ENCODE data around the gene EEF1G. TPM values are rescaled to one million over a fixed set of nuclear protein-coding genes. Genes with fewer than 3 reads are reported as not detected.

EEF1G gene
- total and polyA plus RNA-seq, 2 of the 13 experiments (the other 11 are each of a cell fraction or from before 2014, with no cell fraction given) = 1,787 to 2,144 TPM

GRCh38 chr11:62573006-62573591 is 592 bp downstream of the EEF1G start (continued):
- 0 out of 2 replicates have a peak, but pooled peaks have one; percentile 26 for TF ChIP-seq DNMT1 (CRISPR knock-in tag; IDR thresholded peaks at IDR 0.05)
- no peak for TF ChIP-seq ARNT2 (CRISPR knock-in tag; IDR thresholded peaks at IDR 0.05; ENCODE audit: low read depth)
- TF ChIP-seq ZNF639 (CRISPR knock-in tag; conservative IDR thresholded peaks at IDR 0.05) = no peak

GRCh38 chr11:62572431-62572830 is 1.3 kb downstream of the EEF1G start:
- Histone ChIP-seq H3K9me3 (ENCODE audit: low read length) (no peaks in the 10 kb centered on the region), H3K36me3 (replicated peaks in 1 of 2; ENCODE audit: control insufficient read depth in 1 of 2, insufficient read depth in 2 of 2, low read length in 2 of 2) (peaks cover 15 to 54% of the 10 kb centered on the region in 2 experiments), H2AFZ (ENCODE audit: low read length) (no peak overlapping the region), H4K20me1 (ENCODE audit: insufficient read depth, low read length) (peaks cover 8% of the 10 kb centered on the region; the same call in 1 of the 2 replicates), H3K27ac (ENCODE audit: extremely low read length, insufficient read depth, low read length) (peak overlapping the region; percentile 77), H3K9ac (ENCODE audit: insufficient read depth, low read depth, low read length) (peak overlapping the region; percentile 92), H3K4me3 (replicated peaks in 1 of 3; ENCODE audit: insufficient read depth in 1 of 3, low read depth in 2 of 3, low read length in 3 of 3) (peak overlapping the region; percentile 80 to 96 (median 95)), H3K4me1 (ENCODE audit: insufficient read depth, low read length) (peaks cover 75% of the 10 kb centered on the region), H3K79me2 (ENCODE audit: insufficient read depth, low read length) (peaks cover 65% of the 10 kb centered on the region), H3K4me2 (ENCODE audit: low read depth, low read length) (peak overlapping the region; percentile 85), H3K27me3 (ENCODE audit: control insufficient read depth in 1 of 2, insufficient read depth in 2 of 2, low read length in 2 of 2) (no peaks in the 10 kb centered on the region; a peak in 1 of 5 replicates)
- in situ Hi-C loops (cut with HindIII; ENCODE audit: extremely low pct_ligation_motif_present, low pct_unique_long_range_greater_than_20kb) (no loop called here), intact Hi-C loops (cut with micrococcal nuclease; ENCODE audit: unreplicated experiment) (no loop called here)
- FAIRE-seq = no peak
- no peak for ATAC-seq
- DNase-seq (ENCODE audit: low spot score) = no peak
- WGBS (ENCODE audit: low lambda C conversion rate) = 65% methylated on average over 12 of the region's 12 CpGs
- no TSS peak for BruUV-seq (replicated peaks)
- ChIA-PET POLR2A (interaction anchor here (0.6 to 5.0 kb wide), 7 partner anchors 12 to 258 kb away, joined by 3 to 160 read pairs (median 13); partner anchors contain the start of genes AHNAK, C11orf98, CSKMT and TUT1), CTCF (ENCODE audit: low intra/inter-chr PET ratio, low total read pairs) (no interaction called here)
- no peak for TF ChIP-seq UBTF (CRISPR knock-in tag; IDR thresholded peaks at IDR 0.05)
- 0 out of 2 replicates have a peak, but pooled peaks have one; percentile 34 for TF ChIP-seq RBFOX2 (IDR thresholded peaks at IDR 0.05; ENCODE audit: low read depth, low read length)

Data from HepG2 (cell line).